ENCODE data around the gene TSFM.

TSFM gene

DNA sequence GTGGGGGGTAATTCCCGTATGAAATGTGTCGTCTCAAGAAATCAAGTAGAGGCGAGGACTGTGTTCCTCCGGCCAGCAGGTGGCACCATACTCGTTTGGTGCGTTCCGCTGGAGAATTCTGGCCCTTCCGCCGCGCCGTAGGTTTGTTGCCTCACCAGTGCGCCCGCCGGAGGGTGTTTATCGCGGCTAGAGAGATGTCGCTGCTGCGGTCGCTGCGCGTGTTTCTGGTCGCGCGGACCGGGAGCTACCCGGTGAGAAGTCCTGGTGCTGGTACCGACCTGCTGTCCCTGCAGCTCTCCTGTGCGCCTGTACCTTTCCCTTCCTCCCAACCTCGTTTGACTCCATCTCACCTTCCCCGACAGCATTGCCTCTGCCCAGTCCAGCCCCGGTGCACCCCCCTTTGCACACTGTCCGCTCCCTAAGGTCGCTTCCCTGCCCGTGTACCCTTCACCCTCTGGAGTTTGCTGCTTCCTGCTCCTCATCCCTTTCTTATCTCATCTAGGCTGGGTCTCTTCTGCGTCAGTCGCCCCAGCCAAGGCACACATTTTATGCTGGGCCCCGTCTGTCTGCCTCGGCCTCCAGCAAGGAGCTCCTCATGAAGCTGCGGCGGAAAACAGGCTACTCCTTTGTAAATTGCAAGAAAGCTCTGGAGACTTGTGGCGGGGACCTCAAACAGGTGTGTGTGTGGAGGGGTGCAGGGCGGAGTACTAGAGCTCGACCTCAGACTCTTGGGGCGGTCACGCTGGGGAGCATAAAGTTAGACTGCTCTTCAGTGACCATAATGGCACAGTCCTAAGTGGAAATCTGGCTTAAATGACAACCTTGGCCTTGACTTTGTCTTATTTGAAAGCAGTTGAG lies at the start of gene TSFM:
TSFM (plus strand) TSS at position 180 of the 858 bp plus-strand sequence; CDS start at position 195, 15 bp downstream.
- DNase-seq (ENCODE audit: low read depth) = peak; percentile 73

GRCh38 chr12:57733928-57734327 lies 48.7 kb upstream of the TSFM start:
- DNase-seq (ENCODE audit: low read depth) = no peak

GRCh38 chr12:57734591-57734990 lies 48.0 kb upstream of the TSFM start:
- no peak for DNase-seq (ENCODE audit: low read depth)

DNA sequence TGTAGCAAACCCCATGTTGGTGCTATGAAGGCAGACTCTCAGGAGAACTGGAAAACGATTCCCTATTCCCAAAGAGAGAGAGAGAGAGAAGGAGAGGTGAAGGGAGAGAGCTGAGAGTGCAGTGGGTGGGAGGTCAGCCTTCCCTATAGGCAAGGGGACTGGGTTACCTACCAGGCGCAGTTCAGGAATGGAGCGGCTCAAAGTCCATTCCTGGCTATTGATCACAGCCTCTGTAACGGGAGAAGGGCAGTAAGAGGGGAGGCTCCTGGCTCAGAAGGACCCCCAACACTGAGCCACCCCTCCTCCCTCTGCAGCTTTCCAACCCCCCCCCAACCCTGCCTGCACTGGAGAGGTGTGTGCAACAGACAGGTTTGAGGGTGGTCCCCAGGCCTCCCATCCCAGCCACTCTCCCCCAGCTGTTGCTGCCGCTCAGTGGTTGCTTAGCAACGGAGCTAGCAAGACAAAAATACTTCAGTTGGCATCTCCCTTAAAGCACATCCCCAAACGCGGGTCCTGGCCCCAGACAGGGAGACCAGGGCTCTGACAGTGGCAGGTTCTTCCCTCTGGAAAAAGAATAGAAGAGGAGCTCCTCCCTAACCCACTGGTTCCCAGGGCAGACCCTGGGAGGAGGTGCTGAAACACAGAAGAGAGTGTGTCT lies 47.3 kb upstream of the TSFM start:
- DNase-seq (ENCODE audit: low read depth) = no peak

- DNase-seq (ENCODE audit: low read depth) = no peak
Measured at GRCh38 chr12:57735952-57736740, 46.4 kb upstream of the TSFM start.

DNA sequence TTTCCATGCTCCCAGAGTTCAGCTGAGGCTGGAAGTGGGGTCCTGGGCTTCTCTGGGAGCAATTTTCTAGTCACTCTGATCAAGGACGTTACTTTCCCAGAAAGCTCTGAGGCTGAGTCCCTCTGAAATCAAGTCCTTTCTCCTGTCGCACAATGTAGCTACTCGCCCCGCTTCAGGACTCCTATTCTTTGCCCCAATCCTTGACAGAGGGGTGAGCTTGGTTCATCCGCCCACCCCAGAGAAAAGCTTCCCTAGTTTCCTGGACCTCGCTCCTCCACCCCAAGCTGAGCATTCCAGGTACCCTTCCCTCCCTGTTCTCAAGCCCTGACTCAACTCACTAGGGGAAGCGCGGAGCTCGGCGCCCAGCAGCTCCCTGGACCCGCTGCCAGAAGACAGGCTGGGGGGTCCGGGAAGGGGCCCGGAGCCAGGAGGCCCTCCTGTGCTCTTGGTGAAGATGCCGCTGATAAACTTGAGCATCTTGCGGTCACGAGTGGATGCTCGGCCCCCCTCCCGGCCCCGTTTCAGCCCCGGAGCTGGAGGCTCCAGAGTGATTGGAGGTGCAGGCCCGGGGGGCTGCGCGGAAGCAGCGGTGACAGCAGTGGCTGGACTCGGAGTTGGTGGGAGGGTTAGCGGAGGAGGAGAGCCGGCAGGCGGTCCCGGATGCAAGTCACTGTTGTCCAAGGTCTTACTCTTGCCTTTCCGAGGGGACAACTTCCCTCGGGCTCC lies 45.7 kb upstream of the TSFM start:
- DNase-seq (ENCODE audit: low read depth) = no peak

DNA sequence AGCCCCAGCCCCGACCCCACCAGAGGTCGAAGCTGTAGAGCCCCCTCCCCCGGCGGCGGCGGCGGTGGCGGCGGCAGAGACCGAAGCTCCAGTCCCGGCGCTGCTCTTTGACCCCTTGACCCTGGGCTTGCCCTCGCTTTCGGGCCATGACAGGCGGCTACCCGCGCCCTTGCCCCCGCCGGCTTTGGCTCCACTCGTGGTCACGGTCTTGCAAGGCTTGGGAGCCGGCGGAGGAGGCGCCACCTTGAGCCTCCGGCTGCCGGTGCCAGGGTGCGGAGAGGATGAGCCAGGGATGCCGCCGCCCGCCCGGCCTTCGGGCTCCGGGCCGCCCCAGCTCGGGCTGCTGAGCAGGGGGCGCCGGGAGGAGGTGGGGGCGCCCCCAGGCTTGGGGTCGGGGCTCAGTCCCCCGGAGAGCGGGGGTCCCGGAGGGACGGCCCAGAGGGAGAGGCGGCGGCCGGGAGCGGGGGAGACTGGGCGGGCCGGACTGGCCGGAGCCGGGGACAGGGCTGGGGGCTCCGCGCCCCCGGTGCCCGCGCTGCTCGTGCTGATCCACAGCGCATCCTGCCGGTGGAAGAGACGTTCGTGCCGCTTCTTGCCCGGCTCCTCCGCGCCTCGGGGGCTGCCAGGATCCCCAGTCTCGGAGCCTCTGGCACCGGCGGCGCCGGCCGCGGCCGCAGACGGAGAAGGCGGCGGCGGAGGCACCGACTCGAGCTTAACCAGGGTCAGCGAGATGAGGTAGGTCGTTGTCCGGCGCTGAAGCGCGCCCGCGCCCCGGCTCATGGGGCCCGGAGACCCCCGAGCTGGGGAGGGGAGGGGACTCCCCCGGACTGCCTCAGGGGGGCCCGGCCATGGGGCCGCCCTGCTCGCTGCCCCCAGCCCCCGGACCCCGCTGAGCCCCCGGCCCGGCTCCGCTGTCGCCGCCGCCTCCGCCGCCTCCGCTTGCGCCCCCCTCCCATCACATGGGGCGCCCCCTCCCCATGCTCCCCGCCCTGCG lies 44.8 kb upstream of the TSFM start:
- DNase-seq (ENCODE audit: low read depth) = no peak

- no peak for DNase-seq (ENCODE audit: low read depth)
Measured at GRCh38 chr12:57738661-57739237, 43.8 kb upstream of the TSFM start, which contains the start of gene AGAP2. AGAP2 (minus strand) TSS chr12:57738742; CDS start chr12:57738246, 496 bp downstream.

DNA sequence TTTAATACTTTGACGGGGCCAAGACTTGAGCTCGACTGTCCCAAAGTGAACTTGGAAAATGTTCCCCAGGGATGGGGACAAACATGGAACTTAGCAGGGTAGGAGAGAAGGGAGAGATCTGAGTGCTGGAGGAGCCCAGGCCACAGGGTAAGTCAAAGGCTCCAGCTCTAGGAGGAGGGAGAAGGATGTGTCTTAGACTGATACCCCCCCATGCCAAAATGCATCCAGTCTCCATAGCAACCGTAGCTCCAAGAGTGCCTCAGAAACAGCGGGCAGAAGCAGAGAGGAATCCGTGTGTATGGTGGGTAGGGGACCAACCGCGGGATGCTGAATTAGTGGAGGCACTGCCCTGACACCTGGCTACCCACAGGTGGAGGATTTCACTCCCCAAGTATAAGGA lies 43.2 kb upstream of the TSFM start:
- DNase-seq (ENCODE audit: low read depth) = no peak

- no peak for DNase-seq (ENCODE audit: low read depth)
Measured at GRCh38 chr12:57739914-57740538, 42.6 kb upstream of the TSFM start.

GRCh38 chr12:57740656-57741412 lies 41.8 kb upstream of the TSFM start:
- no peak for DNase-seq (ENCODE audit: low read depth)

DNA sequence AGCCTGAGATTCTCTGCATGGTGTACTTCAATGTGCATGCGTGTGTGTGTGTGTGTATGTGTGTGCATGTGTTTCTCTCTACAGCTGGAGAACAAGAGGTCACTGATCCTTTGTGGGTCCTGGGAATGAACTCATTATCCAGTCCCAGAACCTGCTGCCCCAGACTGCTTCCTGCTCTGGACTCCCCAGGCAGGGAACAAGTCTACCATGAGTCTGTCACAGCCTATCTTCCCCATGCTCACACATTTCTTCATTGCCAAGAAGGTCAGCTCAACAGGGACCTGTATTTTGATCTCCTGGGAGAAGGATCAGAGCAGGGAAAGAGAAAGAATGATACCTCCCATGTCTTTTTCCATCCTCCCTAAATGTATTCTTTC lies 41.2 kb upstream of the TSFM start:
- no peak for DNase-seq (ENCODE audit: low read depth)

DNA sequence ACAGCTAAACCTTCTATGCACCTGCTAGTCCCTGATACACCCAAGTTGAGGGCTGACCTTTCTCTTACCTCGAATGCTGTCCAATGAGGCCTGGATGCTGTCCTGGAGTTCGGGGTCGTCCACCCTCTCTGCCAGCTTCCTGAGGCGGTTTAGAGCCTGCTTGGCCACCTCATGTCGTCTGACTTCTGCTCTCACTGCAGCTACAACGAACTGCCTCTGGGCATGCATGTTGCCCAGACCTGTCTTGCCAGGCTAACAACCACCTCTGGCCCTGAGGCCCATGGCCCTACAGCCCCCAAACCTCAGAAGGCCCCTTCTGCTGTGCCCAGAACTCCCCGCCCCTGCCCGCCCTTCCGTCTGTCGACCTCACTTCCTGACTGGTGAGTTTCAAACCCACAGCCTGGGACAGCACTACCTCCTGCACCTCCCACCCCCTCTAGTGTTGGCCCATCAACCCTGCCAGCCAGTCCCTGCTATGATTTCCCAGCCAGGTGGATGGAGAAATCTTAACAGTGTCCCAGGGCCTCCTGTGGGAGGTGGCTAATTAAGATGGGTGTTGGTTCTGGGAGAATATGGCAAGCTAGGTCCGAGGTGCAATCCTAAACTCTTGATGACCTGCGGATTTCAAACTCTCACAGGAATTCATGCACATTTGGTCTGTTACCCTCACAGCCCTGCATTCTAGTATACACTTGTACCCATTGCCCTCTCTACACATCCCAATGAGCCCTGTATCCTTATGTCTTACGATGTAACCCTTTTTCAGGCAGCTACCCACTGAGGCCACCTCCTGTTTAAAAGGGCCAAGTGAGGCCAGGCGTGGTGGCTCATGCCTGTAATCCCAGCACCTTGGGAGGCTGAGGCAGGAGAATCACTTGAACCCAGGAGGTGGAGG lies 40.5 kb upstream of the TSFM start:
- DNase-seq (ENCODE audit: low read depth) = no peak

- DNase-seq (ENCODE audit: low read depth) = no peak
Measured at GRCh38 chr12:57743769-57744168, 38.8 kb upstream of the TSFM start.

DNA sequence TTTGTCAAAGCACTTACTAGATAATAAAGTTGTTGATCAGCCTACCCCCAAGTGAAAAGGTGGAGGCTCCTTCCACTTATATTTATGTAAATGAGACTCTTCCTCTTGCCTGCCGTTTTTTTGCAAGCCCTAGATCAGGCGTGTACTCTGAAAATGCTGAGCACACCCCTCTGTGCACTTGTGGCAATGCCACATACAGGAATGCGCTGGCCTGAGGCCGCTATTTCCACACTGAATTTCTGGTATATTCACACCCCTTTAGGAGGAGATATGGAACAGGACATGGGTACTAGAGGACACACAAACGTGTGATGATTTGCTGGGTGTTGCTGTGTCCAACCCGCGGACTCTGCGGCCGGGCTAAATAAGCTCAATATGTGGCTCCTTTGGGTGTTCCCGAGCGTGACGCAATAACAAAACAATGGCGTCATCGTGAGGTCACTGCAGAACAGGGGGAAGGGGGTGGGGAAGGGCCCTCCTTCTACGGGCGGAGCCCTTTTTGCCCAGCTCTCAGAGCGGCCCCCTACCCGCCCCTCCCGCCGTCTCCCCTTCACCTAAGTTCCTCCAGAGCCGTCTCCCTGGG lies 38.3 kb upstream of the TSFM start:
- DNase-seq (ENCODE audit: low read depth) = peak; percentile 26

DNA sequence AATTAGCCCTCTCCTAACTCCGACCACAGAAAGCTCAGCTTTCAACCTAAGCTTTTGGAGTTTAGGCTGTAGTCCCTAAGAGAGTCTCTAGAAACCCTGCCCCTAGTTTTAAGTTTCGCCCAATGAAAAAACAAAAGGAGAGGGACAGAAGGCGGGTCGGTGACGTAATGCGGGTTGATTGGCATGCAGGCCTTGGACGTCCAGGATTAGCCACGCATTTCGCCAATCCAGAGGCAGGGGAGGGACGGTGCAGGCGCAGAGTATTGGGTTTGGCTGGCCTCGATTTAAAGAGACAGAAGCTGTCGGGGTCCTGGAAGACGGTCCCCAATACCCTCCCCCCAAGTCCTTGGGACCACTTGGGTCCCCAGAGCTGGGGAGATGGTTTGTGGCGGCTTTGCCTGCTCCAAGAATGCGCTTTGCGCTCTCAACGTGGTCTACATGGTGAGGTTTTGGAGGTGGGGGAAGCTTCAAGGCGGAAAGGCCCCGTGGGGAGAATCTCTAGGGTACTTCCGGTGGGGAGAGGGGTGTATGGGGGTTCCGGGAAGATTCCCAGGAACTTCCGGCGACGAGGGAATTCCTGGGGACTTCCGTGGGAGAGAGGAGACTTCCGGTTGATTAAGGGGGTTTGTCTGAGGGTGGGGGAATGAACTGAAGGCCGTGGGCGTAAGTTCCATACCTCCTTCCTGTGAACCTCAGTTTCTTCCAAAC lies 37.7 kb upstream of the TSFM start, which contains the start of gene TSPAN31:
TSPAN31 (plus strand) TSS at position 263 of the 708 bp plus-strand sequence; CDS start at position 379, 116 bp downstream.
- DNase-seq (ENCODE audit: low read depth) = peak; percentile 93

DNA sequence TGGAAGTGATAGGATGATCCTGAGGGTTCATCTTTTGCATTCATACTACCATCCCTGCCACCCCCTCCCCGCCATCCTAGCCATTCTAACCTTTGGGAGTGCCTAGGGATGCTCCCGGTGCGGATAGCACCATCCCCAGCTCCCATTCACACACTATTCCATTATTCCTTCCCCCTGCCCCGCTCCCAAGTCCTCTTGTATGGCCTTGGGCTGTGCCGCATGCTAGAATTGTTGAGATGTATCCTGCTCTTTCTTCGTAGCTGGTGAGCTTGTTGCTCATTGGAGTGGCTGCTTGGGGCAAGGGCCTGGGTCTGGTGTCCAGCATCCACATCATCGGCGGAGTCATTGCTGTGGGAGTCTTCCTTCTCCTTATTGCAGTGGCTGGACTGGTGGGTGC lies 37.1 kb upstream of the TSFM start:
- no peak for DNase-seq (ENCODE audit: low read depth)

All from non-pigmented ciliary epithelial cell (primary cell).